ENCODE results near the gene SPIN4. TPM values are rescaled to one million over a fixed set of nuclear protein-coding genes. Genes with fewer than 3 reads are reported as not detected.

SPIN4 gene
- total RNA-seq, 1 experiment from 2014 or later, result 23.3 TPM

- Mint-ChIP-seq H3K4me3 (no peak overlapping the region), H3K9me3 (peaks cover 61 to 62% of the 10 kb centered on the region in 2 experiments)
- H2BK12ac ChIP-seq (ENCODE audit: insufficient read length, low read depth, low read length), result no peak overlapping the region
These were observed 49.2 kb upstream of the SPIN4 start for GRCh38 chrX:63400340-63400739.

More at GRCh38 chrX:63400340-63400739, 49.2 kb upstream of the SPIN4 start:
- H3K23me2 ChIP-seq (ENCODE audit: insufficient read length, low read depth, low read length, poor library complexity, severe bottlenecking), result no peaks in the 10 kb centered on the region
- H3K14ac ChIP-seq (ENCODE audit: insufficient read depth, low read length), result no peak overlapping the region
- H2AK5ac ChIP-seq (ENCODE audit: insufficient read length, low read length), result no peak overlapping the region
- H4K5ac ChIP-seq (ENCODE audit: insufficient read length, low read depth, low read length), result no peak overlapping the region
- H3K79me2 ChIP-seq (ENCODE audit: insufficient read depth, low read length), result no peaks in the 10 kb centered on the region
- Mint-ChIP-seq H3K36me3 (ENCODE audit: insufficient read depth in 1 of 3, low read depth in 3 of 3) (peaks cover 12 to 25% (median 14%) of the 10 kb centered on the region in 3 experiments), H3K4me1 (peaks cover 0 to 5% of the 10 kb centered on the region in 2 experiments; a peak in 2 of 4 replicates), H3K27me3 (ENCODE audit: low read depth) (no peaks in the 10 kb centered on the region), H3K27ac (no peak overlapping the region)
- H3K4me2 ChIP-seq (ENCODE audit: insufficient read depth, insufficient read length, low read length), result no peak overlapping the region
- H2BK5ac ChIP-seq (ENCODE audit: insufficient read length, low read length), result no peak overlapping the region
- H3K9ac ChIP-seq (ENCODE audit: extremely low read depth, insufficient read length, low read length), result no peak overlapping the region
- TF ChIP-seq, protein P1, sequence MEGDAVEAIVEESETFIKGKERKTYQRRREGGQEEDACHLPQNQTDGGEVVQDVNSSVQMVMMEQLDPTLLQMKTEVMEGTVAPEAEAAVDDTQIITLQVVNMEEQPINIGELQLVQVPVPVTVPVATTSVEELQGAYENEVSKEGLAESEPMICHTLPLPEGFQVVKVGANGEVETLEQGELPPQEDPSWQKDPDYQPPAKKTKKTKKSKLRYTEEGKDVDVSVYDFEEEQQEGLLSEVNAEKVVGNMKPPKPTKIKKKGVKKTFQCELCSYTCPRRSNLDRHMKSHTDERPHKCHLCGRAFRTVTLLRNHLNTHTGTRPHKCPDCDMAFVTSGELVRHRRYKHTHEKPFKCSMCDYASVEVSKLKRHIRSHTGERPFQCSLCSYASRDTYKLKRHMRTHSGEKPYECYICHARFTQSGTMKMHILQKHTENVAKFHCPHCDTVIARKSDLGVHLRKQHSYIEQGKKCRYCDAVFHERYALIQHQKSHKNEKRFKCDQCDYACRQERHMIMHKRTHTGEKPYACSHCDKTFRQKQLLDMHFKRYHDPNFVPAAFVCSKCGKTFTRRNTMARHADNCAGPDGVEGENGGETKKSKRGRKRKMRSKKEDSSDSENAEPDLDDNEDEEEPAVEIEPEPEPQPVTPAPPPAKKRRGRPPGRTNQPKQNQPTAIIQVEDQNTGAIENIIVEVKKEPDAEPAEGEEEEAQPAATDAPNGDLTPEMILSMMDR (conservative IDR thresholded peaks at IDR 0.05), result no peak
- no peak overlapping the region for H2AFZ ChIP-seq (ENCODE audit: low read length)
- no peak overlapping the region for H2BK120ac ChIP-seq (ENCODE audit: low read depth, low read length, poor library complexity, severe bottlenecking)
- H3K23ac ChIP-seq (ENCODE audit: insufficient read length, low read depth, low read length), result no peak overlapping the region
- no peaks in the 10 kb centered on the region for H3K4me1 ChIP-seq (ENCODE audit: insufficient read depth, low read length)
- H3K27ac ChIP-seq (ENCODE audit: insufficient read length, low read depth, low read length), result no peak overlapping the region
- no peaks in the 10 kb centered on the region for H3K79me1 ChIP-seq (ENCODE audit: insufficient read depth, low read depth, low read length, poor library complexity, severe bottlenecking)
- no peak overlapping the region for H4K8ac ChIP-seq (replicated peaks; ENCODE audit: insufficient read length, low read depth, low read length)
- H3T11ph ChIP-seq (ENCODE audit: low read length), result no peak overlapping the region
- no peak for DNase-seq
- no peaks in the 10 kb centered on the region for H4K20me1 ChIP-seq (ENCODE audit: control insufficient read depth, insufficient read depth, insufficient read length)
- H3K4ac ChIP-seq (ENCODE audit: low read depth, low read length), result no peak overlapping the region
- no peak overlapping the region for H3K18ac ChIP-seq (ENCODE audit: insufficient read length, low read depth, low read length)
- H3K9me3 ChIP-seq (ENCODE audit: control insufficient read depth, low read depth, low read length), result peaks cover 31% of the 10 kb centered on the region
- H2BK15ac ChIP-seq (ENCODE audit: low read depth, low read length), result no peak overlapping the region
- H2BK20ac ChIP-seq (ENCODE audit: low read depth, low read length, poor library complexity, severe bottlenecking), result no peak overlapping the region
- H3K56ac ChIP-seq (ENCODE audit: insufficient read length, low read depth, low read length), result no peak overlapping the region
- no peaks in the 10 kb centered on the region; the same call in 1 of the 2 replicates for H3K27me3 ChIP-seq (ENCODE audit: insufficient read depth, low read length)
- H4K91ac ChIP-seq (ENCODE audit: insufficient read length, low read depth, low read length), result no peak overlapping the region

Data from H9 (cell line).